HG03108 (cell line): ENCODE measurements around the gene C3orf38.
"Not testable (repeated sequence)": the region's sequence is repeated elsewhere in the genome, so short reads cannot be mapped to it uniquely, and the experiment has no call there.

Source experiments
- ATAC-seq: cut with Tn5 transposase; IDR thresholded peaks from one replicate; pipeline ENCODE4 v1.9.1; 2021; ENCODE audit warnings: moderate library complexity; ENCODE audit not compliant: unreplicated experiment

C3orf38 gene

DNA sequence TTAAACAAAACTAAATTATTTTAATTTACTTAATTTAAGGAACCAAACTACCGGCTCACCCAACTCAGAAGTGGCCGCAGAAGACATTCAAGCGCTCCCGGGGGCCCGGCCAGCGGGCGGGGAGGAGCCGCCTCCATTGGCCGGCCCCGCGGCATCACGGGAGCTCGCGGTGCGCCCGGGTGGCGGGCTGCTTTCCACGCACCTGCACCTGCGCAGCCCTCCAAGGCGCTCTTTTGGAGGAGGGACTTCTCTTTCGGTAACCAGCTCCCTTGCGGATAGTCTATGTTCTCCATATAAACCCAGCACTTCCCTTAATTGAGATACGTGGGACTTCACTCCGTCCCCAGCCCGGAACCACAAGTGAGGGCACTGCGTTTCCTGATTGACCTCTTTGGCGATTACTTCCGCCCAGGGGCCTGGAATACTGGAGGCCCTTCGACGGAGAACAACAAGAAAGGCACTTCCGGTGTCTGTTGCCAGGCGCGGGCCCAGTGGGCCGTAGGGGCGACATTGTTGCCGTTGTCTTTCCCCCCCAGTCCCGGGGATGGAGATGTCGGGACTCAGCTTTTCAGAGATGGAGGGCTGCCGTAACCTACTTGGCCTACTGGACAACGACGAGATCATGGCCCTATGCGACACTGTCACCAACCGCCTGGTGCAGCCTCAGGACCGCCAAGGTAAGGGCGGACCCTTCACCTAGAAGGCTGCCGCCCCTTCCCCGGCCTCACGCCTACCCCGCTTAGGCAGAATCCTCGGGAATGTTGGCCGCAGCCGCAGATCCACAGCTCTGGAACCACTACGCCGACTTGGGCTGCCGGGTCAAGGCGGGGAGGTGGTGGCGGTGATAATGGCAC is at the start of gene C3orf38:
TSS of gene C3orf38 (plus strand) at position 451 of the 854 bp plus-strand sequence. CDS start at position 545, 94 bp downstream.
- ATAC-seq = peak; percentile 80

GRCh38 chr3:88101142-88101541 is 48.6 kb upstream of the C3orf38 start:
- no peak for ATAC-seq

DNA sequence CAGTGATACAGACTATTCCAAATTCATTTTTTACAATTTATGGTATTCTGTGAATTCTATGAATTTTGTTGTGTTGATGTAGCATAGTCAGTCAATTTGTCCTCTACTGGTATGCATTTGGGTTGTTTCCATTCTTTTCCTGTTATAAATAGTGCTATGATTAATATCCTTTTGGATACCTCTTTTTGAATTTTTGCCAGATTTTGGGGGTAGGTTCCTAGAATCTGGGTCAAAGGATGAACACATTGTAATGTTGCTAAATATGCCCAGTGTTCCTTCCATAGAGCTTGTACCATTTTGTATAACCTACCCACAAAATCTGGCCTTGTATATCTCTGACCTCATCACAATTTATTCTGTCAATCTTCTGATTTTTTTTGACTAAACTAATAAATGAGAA is 44.4 kb upstream of the C3orf38 start:
- ATAC-seq = no peak

DNA sequence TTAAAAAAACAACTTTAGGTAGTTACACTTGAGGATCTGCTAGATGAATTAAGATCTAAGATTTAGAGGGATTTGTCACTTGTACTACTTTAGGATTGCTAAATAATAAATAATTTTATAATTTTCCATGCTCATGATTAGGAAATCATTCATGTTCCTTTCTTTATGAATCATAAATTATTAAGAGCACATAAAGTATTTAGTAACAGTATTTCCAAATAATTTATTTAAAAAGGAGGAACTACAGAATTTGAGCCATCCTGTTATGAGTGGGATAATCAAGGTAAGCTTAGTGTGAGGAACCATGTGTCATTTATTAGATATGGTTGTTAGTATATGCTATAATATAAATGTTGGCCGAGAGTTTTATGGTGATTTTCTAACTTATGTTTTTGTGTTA is 37.5 kb upstream of the C3orf38 start:
- no peak for ATAC-seq

GRCh38 chr3:88113311-88114162 is 36.2 kb upstream of the C3orf38 start:
- ATAC-seq = peak; percentile 84

DNA sequence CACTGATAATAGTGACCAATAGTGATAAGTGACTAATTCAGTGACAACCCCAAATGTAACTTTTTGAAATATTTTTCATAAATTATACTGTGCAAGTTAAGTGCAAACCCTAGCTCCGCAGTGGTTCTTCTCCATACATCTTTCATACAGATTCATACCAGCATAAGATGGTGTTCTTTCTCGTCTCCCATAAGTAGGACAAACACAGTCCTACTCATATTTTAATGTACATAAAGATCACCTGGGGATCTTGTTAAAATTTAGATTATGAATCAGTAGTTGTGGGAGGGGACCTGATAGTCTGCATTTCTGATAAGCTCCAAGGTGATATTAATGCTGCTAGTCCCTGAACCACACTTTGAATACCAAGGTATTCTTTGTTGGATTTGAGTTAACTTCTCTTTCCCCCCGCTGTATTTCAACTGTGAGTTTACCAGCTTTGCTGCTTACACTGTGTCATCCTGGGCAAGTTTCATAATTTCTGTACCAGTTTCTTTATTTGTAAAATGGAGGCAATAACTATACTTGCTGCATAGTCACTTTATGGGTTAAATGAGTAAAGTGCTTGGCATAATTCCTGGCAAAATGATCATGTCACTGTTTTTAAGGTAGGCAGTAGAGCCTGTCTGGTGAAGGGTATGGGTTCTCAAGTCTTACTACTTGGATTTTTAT is 34.7 kb upstream of the C3orf38 start:
- no peak for ATAC-seq

- ATAC-seq = no peak
Observed at GRCh38 chr3:88117683-88118082, 32.1 kb upstream of the C3orf38 start.

DNA sequence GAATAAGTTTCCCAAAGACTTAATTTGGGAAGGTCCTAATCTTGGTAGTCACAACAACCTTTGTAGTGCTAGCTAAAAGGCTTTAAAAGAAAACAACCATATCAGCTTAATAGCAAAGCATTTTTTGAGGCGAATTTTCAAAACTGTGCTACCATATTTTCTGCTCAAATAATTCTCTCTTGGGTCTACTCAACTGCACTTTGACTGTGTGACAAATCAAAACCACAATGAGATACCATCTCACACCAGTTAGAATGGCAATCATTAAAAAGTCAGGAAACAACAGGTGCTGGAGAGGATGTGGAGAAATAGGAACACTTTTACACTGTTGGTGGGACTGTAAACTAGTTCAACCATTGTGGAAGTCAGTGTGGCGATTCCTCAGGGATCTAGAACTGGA is 31.2 kb upstream of the C3orf38 start:
- ATAC-seq = not testable (repeated sequence)

DNA sequence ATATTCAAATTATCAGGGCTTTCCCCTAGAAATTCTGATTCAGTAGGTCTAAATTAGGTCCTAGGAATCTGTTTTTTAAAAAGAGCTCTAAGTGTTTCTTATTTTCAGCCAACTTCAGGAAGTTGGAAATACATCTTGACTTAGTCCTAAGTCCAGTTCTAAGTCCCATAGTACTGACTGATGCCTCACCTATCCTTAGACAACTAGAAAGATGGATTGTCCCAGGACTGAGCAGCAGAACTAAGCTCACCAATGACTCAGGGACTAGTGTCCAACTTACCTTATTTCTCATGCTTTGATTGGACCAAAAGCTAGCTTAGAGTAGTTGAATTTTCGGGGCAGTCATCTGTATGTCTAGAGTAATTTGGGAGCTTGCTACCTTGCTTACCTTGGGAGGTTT is 26.2 kb upstream of the C3orf38 start:
- ATAC-seq = no peak

- ATAC-seq = no peak
Observed at GRCh38 chr3:88131695-88132094, 18.1 kb upstream of the C3orf38 start.

DNA sequence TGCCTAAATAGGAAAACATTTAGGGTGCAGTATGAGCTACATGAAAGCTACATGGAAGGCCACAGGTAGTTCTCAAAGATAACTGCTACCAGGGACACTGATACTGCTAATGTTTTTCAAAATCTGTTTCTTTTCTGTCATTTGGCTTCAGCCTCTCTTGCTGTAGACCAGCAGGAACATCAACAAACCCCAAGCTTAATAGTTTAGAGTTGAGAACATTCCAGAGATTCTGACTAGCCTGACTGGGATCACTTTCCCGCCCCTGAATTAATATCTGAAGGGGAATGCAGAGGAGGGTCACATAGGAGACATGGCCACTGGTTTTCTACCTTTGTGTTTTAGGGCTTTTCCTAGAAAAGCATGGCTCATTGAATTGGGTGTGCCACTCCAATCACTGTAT is 16.9 kb upstream of the C3orf38 start:
- no peak for ATAC-seq

DNA sequence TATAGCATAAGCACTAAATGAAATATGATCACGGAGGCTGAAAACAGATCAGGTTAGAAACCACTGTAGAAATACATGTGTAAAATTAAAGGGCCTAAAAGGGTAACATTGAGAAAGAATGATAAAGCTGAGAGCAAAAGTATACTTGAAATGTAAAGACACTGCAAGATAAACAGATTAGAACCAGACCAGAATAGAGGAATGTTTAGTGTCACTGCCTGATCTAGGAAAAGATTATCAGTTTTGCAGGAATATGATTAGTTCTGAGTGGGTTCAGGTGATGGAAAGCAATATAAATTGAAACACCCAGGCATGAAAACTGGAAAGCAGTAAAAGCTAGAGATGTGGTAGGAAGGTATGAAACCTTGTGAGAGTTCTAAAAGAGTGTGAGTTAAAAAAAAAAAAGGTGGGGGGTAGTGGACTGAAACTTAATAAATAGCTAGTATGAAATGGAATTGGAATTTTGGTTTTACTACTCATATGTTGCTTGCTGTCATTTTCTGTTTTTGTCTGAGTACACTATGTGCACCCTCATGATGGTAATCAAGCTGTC is 16.0 kb upstream of the C3orf38 start:
- no peak for ATAC-seq

GRCh38 chr3:88137836-88138235 is 11.9 kb upstream of the C3orf38 start:
- ATAC-seq = no peak

GRCh38 chr3:88141458-88142083 is 8.2 kb upstream of the C3orf38 start:
- ATAC-seq = no peak

DNA sequence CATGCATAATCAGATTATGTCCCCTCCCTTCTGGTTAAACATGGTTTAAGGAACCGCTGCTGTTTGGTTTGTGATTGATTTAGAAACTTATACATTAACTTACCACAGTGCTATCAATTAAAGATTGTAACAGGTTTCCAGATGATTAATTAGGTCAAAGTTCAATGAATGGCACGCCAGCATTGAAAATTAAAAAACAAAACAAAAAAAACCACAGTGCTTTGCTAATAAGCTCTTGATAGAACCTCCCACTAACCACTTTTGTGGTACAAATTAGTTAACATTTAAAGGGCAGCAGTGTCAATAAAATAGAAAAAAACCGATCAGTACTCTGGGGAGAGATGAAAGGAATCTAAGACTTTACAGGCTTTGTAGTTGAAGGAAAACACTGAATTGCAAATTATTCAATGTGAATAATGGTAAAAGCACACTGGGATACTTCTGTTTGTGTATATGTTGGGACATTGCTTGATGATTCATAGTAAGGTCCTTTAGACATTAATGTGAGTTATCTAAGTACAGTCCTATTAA is 7.6 kb upstream of the C3orf38 start:
- ATAC-seq = no peak

- ATAC-seq = no peak
Observed at GRCh38 chr3:88147261-88147660, 2.5 kb upstream of the C3orf38 start.

- no peak for ATAC-seq
Observed at GRCh38 chr3:88148651-88149050, 1.1 kb upstream of the C3orf38 start.

DNA sequence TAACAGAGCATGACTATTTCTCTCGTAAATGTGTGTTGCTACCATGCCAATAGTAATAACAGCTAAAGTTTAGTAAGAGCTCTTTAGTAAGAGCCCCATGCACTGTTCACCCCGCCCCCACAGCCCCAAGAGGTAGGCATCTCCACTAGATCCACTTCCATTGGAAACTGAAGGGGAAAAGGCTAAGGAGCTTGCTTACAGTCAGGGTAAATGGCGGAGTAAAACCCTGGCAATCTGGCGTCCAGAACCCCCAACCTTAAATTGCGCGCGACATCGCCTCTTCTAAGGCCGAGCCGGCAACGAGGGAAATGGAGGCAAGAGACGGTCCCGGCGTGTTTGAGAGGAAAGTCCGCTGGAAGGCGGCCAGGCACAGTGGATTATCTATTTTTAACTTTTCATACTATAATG is 654 bp upstream of the C3orf38 start:
- ATAC-seq = peak; percentile 4

- ATAC-seq = peak; percentile 20
Observed at GRCh38 chr3:88150371-88150770, 612 bp downstream of the C3orf38 start.

DNA sequence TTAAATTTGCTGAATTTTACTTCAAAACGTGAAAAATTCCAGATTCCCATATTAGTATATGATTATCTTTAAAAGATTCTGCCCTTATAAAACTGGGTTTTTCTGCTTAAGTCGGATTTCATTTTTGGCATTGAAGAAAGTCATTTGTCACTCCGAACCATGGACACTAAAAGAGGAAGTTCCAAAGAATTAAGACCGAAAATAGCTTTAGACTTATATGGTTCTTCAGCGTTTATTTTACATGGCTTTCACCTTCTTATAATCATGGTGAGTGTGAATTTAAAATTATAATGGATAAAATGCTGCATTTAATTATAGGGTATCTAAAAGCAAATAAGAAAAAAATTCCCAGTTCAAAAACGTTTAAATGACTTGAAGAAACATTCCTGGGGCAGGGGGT is 1.0 kb downstream of the C3orf38 start:
- ATAC-seq = no peak
